IMR-90 (cell line): ENCODE results near the gene UBE2J1. TPM values are rescaled to one million over a fixed set of nuclear protein-coding genes. Genes with fewer than 3 reads are reported as not detected.
"Not testable (repeated sequence)": the region's sequence is repeated elsewhere in the genome, so short reads cannot be mapped to it uniquely, and the experiment has no call there.

Experiments used
- ATAC-seq: fragments of 200-7000 bp; cut with Tn5 transposase; 2 replicates; pipeline ENCODE4 v1.9.1; 2020; ENCODE audit warnings: low read depth, mild to moderate bottlenecking, moderate library complexity
- BruUV-seq: library from RNA; stranded (reverse); fragments of 400-500 nt; replicated peaks from 2 replicates; lab custom pipeline; 2021; lab: Mats Ljungman, UMichigan
- CTCF ChIA-PET: fragments of 300-600 bp; formaldehyde crosslinking; extraction: SDS; loops from one replicate; lab custom pipeline; 2021; ENCODE audit warnings: antibody characterized with exemption; lab: Yijun Ruan, JAX
- POLR2A ChIA-PET: fragments of 300-600 bp; sonication (Branson Sonifier 250); formaldehyde crosslinking; loops from one replicate; lab custom pipeline; 2022; ENCODE audit warnings: antibody characterized with exemption; ENCODE audit not compliant: unreplicated experiment; lab: Charles Lee
- DNase-seq: peaks from one replicate; pipeline ENCODE4 v3.0.0; 2013
- H2AFZ ChIP-seq: replicated peaks from 2 replicates; pipeline ENCODE3; 2013; ENCODE audit warnings: low read length, mild to moderate bottlenecking; ENCODE audit not compliant: poor library complexity
- H2AK5ac ChIP-seq: 2 replicates; pipeline ENCODE4 v1.6.1; 2013; ENCODE audit warnings: low read depth, low read length, inconsistent platforms
- H2AK9ac ChIP-seq: replicated peaks from 2 replicates; pipeline ENCODE3; 2013; ENCODE audit warnings: mild to moderate bottlenecking, low read depth, low read length, moderate library complexity; ENCODE audit not compliant: poor library complexity
- H2BK120ac ChIP-seq: 2 replicates; pipeline ENCODE4 v1.6.1; 2013; ENCODE audit warnings: low read depth, low read length, inconsistent platforms
- H2BK15ac ChIP-seq: 3 replicates; pipeline ENCODE4 v1.6.1; 2013; ENCODE audit warnings: low read depth, low read length, inconsistent platforms
- H2BK20ac ChIP-seq: 2 replicates; pipeline ENCODE4 v1.6.1; 2013; ENCODE audit warnings: low read depth, mild to moderate bottlenecking, inconsistent platforms, low read length, moderate library complexity
- H2BK5ac ChIP-seq: 2 replicates; pipeline ENCODE4 v1.6.1; 2013; ENCODE audit warnings: mild to moderate bottlenecking, low read depth, low read length, inconsistent platforms; ENCODE audit not compliant: poor library complexity, severe bottlenecking
- H3K14ac ChIP-seq: replicated peaks from 2 replicates; pipeline ENCODE4 v1.6.1; 2013; ENCODE audit warnings: low read depth, low read length, inconsistent platforms
- H3K18ac ChIP-seq: 2 replicates; pipeline ENCODE4 v1.6.1; 2013; ENCODE audit warnings: low read depth, low read length, control low read depth
- H3K23ac ChIP-seq: 2 replicates; pipeline ENCODE4 v1.6.1; 2013; ENCODE audit warnings: low read depth, low read length, inconsistent platforms
- H3K27ac ChIP-seq: 2 replicates; pipeline ENCODE4 v1.5.1; 2013; ENCODE audit warnings: mild to moderate bottlenecking, control low read depth, low read length; ENCODE audit not compliant: insufficient read depth
- H3K27me3 ChIP-seq: 2 replicates; pipeline ENCODE4 v1.6.1; 2013; ENCODE audit warnings: low read length; ENCODE audit not compliant: control insufficient read depth, insufficient read depth
- H3K36me3 ChIP-seq: 2 replicates; pipeline ENCODE4 v1.6.1; 2013; ENCODE audit warnings: low read length, mixed read lengths; ENCODE audit not compliant: control insufficient read depth, insufficient read depth
- H3K4ac ChIP-seq: 2 replicates; pipeline ENCODE4 v1.6.1; 2013; ENCODE audit warnings: low read depth, low read length, inconsistent platforms
- H3K4me1 ChIP-seq: 2 replicates; pipeline ENCODE4 v1.6.1; 2013; ENCODE audit warnings: low read length, mixed read lengths; ENCODE audit not compliant: control insufficient read depth, insufficient read depth
- H3K4me2 ChIP-seq: 2 replicates; pipeline ENCODE4 v1.6.1; 2013; ENCODE audit warnings: low read depth, mild to moderate bottlenecking, control low read depth, low read length, moderate library complexity
- H3K4me3 ChIP-seq: 2 replicates; pipeline ENCODE4 v1.5.1; 2013; ENCODE audit warnings: low read depth, mild to moderate bottlenecking, control low read depth, low read length, moderate library complexity; ENCODE audit not compliant: insufficient read depth
- H3K56ac ChIP-seq: 2 replicates; pipeline ENCODE4 v1.6.1; 2013; ENCODE audit warnings: low read length, inconsistent platforms; ENCODE audit not compliant: insufficient read depth; ENCODE audit errors: extremely low read depth
- H3K79me1 ChIP-seq, 2 experiments: 2 replicates each; pipeline ENCODE4 v1.6.1; 2013; ENCODE audit warnings: low read length in 2 of 2, inconsistent platforms in 1 of 2, low read depth in 1 of 2
- H3K9ac ChIP-seq: 2 replicates; pipeline ENCODE4 v1.6.1; 2013; ENCODE audit warnings: low read depth, low read length, control low read depth
- H3K9me1 ChIP-seq: 2 replicates; pipeline ENCODE4 v1.6.1; 2013; ENCODE audit warnings: low read length, inconsistent platforms; ENCODE audit not compliant: insufficient read depth
- H3K9me3 ChIP-seq: 2 replicates; pipeline ENCODE4 v1.6.1; 2013; ENCODE audit warnings: low read length; ENCODE audit not compliant: control insufficient read depth, insufficient read depth
- H4K20me1 ChIP-seq: 2 replicates; pipeline ENCODE4 v1.6.1; 2013; ENCODE audit warnings: low read length, inconsistent platforms; ENCODE audit not compliant: insufficient read depth
- H4K5ac ChIP-seq: 2 replicates; pipeline ENCODE4 v1.6.1; 2013; ENCODE audit warnings: mild to moderate bottlenecking, low read depth, low read length, control low read depth
- H4K8ac ChIP-seq, 2 experiments: 2 replicates each; pipeline ENCODE4 v1.6.1; 2013; ENCODE audit warnings: low read depth in 2 of 2, low read length in 2 of 2, control low read depth in 1 of 2, inconsistent platforms in 1 of 2
- H4K91ac ChIP-seq: 2 replicates; pipeline ENCODE4 v1.6.1; 2013; ENCODE audit warnings: low read depth, low read length, inconsistent platforms; ENCODE audit not compliant: insufficient read depth
- CTCF ChIP-seq: conservative IDR thresholded peaks from 2 replicates; pipeline ENCODE4 v1.5.1; 2012; ENCODE audit warnings: mild to moderate bottlenecking, low read depth, low read length, improper control_type of control experiment
- MAZ ChIP-seq: IDR thresholded peaks from 2 replicates; pipeline ENCODE4 v1.6.1; 2012; ENCODE audit warnings: low read depth, mild to moderate bottlenecking, low read length, improper control_type of control experiment, moderate library complexity, borderline replicate concordance
- RFX5 ChIP-seq: IDR thresholded peaks from 2 replicates; pipeline ENCODE4 v1.8.0; 2012; ENCODE audit warnings: low read depth, mild to moderate bottlenecking, low read length, moderate library complexity
- WGBS, 2 experiments: methylation state at CpG; one replicate each; pipeline versions ENCODE4 v1.1.5 to v1.1.7; 2013; ENCODE audit warnings: missing lambda C conversion rate in 2 of 2; ENCODE audit not compliant: insufficient read length in 1 of 2; ENCODE audit errors: extremely low coverage in 2 of 2; 5-methylcytosine and 5-hydroxymethylcytosine counted together
- dilution Hi-C: fragments of 300-500 bp; cut with HindIII; formaldehyde crosslinking; loops from one replicate; pipeline ENCODE4 v1.14.3; 2018; ENCODE audit warnings: low sequenced_read_pairs; ENCODE audit not compliant: unreplicated experiment
- in situ Hi-C: fragments of 300-500 bp; cut with MboI; formaldehyde crosslinking; loops from 3 replicates; pipeline ENCODE4 v1.14.3; 2019; ENCODE audit warnings: low sequenced_read_pairs, inconsistent platforms, mixed read lengths
- intact Hi-C: fragments of 100-400 bp; cut with micrococcal nuclease; formaldehyde crosslinking; loops from 2 replicates; pipeline ENCODE4 v1.10.0; 2022
- polyA plus RNA-seq, 3 experiments: library from polyadenylated mRNA; depleted of rRNA; stranded (reverse); fragments of >200 nt; gene quantifications; 2 replicates each; pipeline ENCODE4 v1.2.3, GENCODE V29; 2012; ENCODE audit warnings: low replicate concordance in 1 of 3
- total RNA-seq: library from RNA; depleted of rRNA; stranded (reverse); fragments of >200 nt; gene quantifications from 2 replicates; pipeline ENCODE4 v1.2.3, GENCODE V29; 2012

UBE2J1 gene
- total and polyA plus RNA-seq, 2 of the 4 experiments (the other 2 are of a cell fraction), result 20.9 to 35.3 TPM

- no TSS peak for BruUV-seq
- no peak for DNase-seq
- ATAC-seq, result no peak
- Histone ChIP-seq H4K91ac (no peak overlapping the region), H3K9ac (no peak overlapping the region), H2BK120ac (no peak overlapping the region), H4K20me1 (peaks cover 17% of the 10 kb centered on the region; the same call in 1 of the 2 replicates), H3K4me1 (peaks cover 6% of the 10 kb centered on the region; the same call in 1 of the 2 replicates), H3K9me1 (peaks cover 8% of the 10 kb centered on the region; the same call in 1 of the 2 replicates), H3K14ac (no peak overlapping the region), H3K18ac (no peak overlapping the region), H3K23ac (no peak overlapping the region), H4K8ac (no peak overlapping the region), H2BK20ac (no peak overlapping the region), H4K5ac (no peak overlapping the region), H3K4me3 (no peak overlapping the region), H3K27ac (no peak overlapping the region), H2BK5ac (no peak overlapping the region), H3K27me3 (peaks cover 22% of the 10 kb centered on the region), H3K4me2 (no peak overlapping the region), H3K4ac (no peak overlapping the region), H3K36me3 (no peaks in the 10 kb centered on the region), H2AK9ac (no peak overlapping the region), H2BK15ac (no peak overlapping the region), H3K56ac (no peak overlapping the region), H2AK5ac (no peak overlapping the region), H2AFZ (no peak overlapping the region), H3K9me3 (no peaks in the 10 kb centered on the region), H3K79me1 (no peaks in the 10 kb centered on the region)
- in situ Hi-C loops (no loop called here), dilution Hi-C loops (no loop called here), intact Hi-C loops (no loop called here)
- WGBS, 2 experiments, result 52% methylated on average over 4 of the region's 9 CpGs; no CpG with 5 or more reads in 1 of the 2 experiments
- POLR2A ChIA-PET, result no interaction called here
- TF ChIP-seq MAZ (no peak), CTCF (no peak), RFX5 (no peak)
- CTCF ChIA-PET, result interaction anchor here (0.7 kb wide), 1 partner anchor 326 kb away, joined by 3 read pairs; no protein-coding TSS in a partner anchor
Measured at GRCh38 chr6:89308525-89309395, 43.8 kb downstream of the UBE2J1 start.

- H3K4me3 ChIP-seq, H2AK5ac ChIP-seq, H3K79me1 ChIP-seq, H3K9me3 ChIP-seq, intact Hi-C loops, H3K56ac ChIP-seq, H2AK9ac ChIP-seq, H3K27ac ChIP-seq, H2BK20ac ChIP-seq, DNase-seq, H3K23ac ChIP-seq, H3K4ac ChIP-seq, POLR2A ChIA-PET, H4K91ac ChIP-seq, ATAC-seq, H2BK5ac ChIP-seq, BruUV-seq, H4K20me1 ChIP-seq, H4K8ac ChIP-seq, H4K5ac ChIP-seq, H3K9me1 ChIP-seq, H3K18ac ChIP-seq, H3K4me2 ChIP-seq, H3K14ac ChIP-seq, H2BK120ac ChIP-seq, H3K9ac ChIP-seq, H2BK15ac ChIP-seq, H3K36me3 ChIP-seq, H2AFZ ChIP-seq, H3K4me1 ChIP-seq, dilution Hi-C loops, in situ Hi-C loops: not testable (repeated sequence)
- CTCF ChIA-PET, result interaction anchor here (0.7 kb wide), 1 partner anchor 43 kb away, joined by 3 read pairs; no protein-coding TSS in a partner anchor
- WGBS, 2 experiments, result no CpG with 5 or more reads among the region's 3 CpGs
- peaks cover 24% of the 10 kb centered on the region for H3K27me3 ChIP-seq
Measured at GRCh38 chr6:89304517-89304916, 48.0 kb downstream of the UBE2J1 start.
